ENCODE results near the gene RMND1. TPM values are rescaled to one million over a fixed set of nuclear protein-coding genes. Genes with fewer than 3 reads are reported as not detected.

RMND1 gene
- total and polyA plus RNA-seq, 2 of the 13 experiments (the other 11 are each of a cell fraction or from before 2014, with no cell fraction given), result 34.0 to 72.5 TPM

DNA sequence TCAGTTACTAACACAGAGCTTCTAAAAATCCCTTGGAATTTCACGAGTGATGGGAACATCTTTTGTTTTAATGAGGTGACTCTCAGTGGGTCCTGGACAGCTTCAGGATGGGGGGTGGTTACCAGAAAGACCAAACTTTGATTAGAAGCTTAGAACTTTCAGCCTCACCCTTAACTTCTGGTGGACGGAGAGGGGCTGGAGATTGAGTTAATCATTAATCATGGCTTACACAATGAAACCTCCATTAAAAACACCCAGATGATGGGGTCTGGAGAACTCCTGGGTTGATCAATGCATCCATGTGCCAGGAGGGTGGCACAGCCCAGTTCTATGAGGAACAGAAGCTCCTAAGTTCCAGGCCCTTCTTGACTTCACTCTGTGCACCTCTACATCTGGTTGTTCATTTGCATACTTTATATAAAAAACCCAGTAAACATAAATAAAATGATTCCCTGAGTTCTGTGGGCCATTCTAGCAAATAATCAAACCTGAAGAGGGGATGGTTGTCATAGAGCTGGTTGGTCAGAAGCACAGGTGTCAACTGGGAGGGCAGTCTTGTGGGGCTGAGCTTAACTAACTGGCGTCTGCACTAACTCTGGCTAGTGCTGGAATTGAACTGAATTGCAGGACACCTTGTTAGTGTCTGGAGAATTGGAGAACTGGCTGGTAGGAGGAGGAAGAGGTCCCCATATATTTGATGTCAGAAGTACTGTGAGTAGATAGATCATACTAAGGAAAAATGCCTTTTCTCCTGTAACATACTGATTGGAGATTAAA lies 10.3 kb downstream of the RMND1 start (continued):
- TF ChIP-seq NPAS2 (CRISPR knock-in tag; IDR thresholded peaks at IDR 0.05; ENCODE audit: borderline replicate concordance), result no peak
- no peak for TF ChIP-seq FLYWCH1 (CRISPR knock-in tag; IDR thresholded peaks at IDR 0.05)
- TF ChIP-seq, protein P1, sequence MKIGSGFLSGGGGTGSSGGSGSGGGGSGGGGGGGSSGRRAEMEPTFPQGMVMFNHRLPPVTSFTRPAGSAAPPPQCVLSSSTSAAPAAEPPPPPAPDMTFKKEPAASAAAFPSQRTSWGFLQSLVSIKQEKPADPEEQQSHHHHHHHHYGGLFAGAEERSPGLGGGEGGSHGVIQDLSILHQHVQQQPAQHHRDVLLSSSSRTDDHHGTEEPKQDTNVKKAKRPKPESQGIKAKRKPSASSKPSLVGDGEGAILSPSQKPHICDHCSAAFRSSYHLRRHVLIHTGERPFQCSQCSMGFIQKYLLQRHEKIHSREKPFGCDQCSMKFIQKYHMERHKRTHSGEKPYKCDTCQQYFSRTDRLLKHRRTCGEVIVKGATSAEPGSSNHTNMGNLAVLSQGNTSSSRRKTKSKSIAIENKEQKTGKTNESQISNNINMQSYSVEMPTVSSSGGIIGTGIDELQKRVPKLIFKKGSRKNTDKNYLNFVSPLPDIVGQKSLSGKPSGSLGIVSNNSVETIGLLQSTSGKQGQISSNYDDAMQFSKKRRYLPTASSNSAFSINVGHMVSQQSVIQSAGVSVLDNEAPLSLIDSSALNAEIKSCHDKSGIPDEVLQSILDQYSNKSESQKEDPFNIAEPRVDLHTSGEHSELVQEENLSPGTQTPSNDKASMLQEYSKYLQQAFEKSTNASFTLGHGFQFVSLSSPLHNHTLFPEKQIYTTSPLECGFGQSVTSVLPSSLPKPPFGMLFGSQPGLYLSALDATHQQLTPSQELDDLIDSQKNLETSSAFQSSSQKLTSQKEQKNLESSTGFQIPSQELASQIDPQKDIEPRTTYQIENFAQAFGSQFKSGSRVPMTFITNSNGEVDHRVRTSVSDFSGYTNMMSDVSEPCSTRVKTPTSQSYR (CRISPR knock-in tag; IDR thresholded peaks at IDR 0.05; ENCODE audit: borderline replicate concordance), result no peak
- no peak for TF ChIP-seq SAFB2 (CRISPR knock-in tag; IDR thresholded peaks at IDR 0.05; ENCODE audit: borderline replicate concordance, low read depth)
- TF ChIP-seq, protein P2, sequence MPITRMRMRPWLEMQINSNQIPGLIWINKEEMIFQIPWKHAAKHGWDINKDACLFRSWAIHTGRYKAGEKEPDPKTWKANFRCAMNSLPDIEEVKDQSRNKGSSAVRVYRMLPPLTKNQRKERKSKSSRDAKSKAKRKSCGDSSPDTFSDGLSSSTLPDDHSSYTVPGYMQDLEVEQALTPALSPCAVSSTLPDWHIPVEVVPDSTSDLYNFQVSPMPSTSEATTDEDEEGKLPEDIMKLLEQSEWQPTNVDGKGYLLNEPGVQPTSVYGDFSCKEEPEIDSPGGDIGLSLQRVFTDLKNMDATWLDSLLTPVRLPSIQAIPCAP (CRISPR knock-in tag; IDR thresholded peaks at IDR 0.05; ENCODE audit: low read depth), result 0 out of 2 replicates have a peak, but pooled peaks have one; percentile 35
- no peak for TF ChIP-seq POLR2AphosphoS5 (IDR thresholded peaks at IDR 0.05; ENCODE audit: low read depth, low read length)
- TF ChIP-seq ZNF563 (CRISPR knock-in tag; IDR thresholded peaks at IDR 0.05), result no peak
- TF ChIP-seq, protein P3, sequence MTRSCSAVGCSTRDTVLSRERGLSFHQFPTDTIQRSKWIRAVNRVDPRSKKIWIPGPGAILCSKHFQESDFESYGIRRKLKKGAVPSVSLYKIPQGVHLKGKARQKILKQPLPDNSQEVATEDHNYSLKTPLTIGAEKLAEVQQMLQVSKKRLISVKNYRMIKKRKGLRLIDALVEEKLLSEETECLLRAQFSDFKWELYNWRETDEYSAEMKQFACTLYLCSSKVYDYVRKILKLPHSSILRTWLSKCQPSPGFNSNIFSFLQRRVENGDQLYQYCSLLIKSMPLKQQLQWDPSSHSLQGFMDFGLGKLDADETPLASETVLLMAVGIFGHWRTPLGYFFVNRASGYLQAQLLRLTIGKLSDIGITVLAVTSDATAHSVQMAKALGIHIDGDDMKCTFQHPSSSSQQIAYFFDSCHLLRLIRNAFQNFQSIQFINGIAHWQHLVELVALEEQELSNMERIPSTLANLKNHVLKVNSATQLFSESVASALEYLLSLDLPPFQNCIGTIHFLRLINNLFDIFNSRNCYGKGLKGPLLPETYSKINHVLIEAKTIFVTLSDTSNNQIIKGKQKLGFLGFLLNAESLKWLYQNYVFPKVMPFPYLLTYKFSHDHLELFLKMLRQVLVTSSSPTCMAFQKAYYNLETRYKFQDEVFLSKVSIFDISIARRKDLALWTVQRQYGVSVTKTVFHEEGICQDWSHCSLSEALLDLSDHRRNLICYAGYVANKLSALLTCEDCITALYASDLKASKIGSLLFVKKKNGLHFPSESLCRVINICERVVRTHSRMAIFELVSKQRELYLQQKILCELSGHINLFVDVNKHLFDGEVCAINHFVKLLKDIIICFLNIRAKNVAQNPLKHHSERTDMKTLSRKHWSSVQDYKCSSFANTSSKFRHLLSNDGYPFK (CRISPR knock-in tag; IDR thresholded peaks at IDR 0.05; ENCODE audit: borderline replicate concordance), result no peak
- no peak for TF ChIP-seq SP140L (CRISPR knock-in tag; IDR thresholded peaks at IDR 0.05; ENCODE audit: borderline replicate concordance)
- TF ChIP-seq ZFP90 (CRISPR knock-in tag; IDR thresholded peaks at IDR 0.05; ENCODE audit: borderline replicate concordance), result no peak
- TF ChIP-seq, protein P4, sequence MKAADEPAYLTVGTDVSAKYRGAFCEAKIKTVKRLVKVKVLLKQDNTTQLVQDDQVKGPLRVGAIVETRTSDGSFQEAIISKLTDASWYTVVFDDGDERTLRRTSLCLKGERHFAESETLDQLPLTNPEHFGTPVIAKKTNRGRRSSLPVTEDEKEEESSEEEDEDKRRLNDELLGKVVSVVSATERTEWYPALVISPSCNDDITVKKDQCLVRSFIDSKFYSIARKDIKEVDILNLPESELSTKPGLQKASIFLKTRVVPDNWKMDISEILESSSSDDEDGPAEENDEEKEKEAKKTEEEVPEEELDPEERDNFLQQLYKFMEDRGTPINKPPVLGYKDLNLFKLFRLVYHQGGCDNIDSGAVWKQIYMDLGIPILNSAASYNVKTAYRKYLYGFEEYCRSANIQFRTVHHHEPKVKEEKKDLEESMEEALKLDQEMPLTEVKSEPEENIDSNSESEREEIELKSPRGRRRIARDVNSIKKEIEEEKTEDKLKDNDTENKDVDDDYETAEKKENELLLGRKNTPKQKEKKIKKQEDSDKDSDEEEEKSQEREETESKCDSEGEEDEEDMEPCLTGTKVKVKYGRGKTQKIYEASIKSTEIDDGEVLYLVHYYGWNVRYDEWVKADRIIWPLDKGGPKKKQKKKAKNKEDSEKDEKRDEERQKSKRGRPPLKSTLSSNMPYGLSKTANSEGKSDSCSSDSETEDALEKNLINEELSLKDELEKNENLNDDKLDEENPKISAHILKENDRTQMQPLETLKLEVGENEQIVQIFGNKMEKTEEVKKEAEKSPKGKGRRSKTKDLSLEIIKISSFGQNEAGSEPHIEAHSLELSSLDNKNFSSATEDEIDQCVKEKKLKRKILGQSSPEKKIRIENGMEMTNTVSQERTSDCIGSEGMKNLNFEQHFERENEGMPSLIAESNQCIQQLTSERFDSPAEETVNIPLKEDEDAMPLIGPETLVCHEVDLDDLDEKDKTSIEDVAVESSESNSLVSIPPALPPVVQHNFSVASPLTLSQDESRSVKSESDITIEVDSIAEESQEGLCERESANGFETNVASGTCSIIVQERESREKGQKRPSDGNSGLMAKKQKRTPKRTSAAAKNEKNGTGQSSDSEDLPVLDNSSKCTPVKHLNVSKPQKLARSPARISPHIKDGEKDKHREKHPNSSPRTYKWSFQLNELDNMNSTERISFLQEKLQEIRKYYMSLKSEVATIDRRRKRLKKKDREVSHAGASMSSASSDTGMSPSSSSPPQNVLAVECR (CRISPR knock-in tag; IDR thresholded peaks at IDR 0.05; ENCODE audit: borderline replicate concordance), result peak; percentile 42; the same call in 1 of the 2 replicates
- TF ChIP-seq, protein P5, sequence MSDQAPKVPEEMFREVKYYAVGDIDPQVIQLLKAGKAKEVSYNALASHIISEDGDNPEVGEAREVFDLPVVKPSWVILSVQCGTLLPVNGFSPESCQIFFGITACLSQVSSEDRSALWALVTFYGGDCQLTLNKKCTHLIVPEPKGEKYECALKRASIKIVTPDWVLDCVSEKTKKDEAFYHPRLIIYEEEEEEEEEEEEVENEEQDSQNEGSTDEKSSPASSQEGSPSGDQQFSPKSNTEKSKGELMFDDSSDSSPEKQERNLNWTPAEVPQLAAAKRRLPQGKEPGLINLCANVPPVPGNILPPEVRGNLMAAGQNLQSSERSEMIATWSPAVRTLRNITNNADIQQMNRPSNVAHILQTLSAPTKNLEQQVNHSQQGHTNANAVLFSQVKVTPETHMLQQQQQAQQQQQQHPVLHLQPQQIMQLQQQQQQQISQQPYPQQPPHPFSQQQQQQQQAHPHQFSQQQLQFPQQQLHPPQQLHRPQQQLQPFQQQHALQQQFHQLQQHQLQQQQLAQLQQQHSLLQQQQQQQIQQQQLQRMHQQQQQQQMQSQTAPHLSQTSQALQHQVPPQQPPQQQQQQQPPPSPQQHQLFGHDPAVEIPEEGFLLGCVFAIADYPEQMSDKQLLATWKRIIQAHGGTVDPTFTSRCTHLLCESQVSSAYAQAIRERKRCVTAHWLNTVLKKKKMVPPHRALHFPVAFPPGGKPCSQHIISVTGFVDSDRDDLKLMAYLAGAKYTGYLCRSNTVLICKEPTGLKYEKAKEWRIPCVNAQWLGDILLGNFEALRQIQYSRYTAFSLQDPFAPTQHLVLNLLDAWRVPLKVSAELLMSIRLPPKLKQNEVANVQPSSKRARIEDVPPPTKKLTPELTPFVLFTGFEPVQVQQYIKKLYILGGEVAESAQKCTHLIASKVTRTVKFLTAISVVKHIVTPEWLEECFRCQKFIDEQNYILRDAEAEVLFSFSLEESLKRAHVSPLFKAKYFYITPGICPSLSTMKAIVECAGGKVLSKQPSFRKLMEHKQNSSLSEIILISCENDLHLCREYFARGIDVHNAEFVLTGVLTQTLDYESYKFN (CRISPR knock-in tag; conservative IDR thresholded peaks at IDR 0.05), result peak; percentile 63

Data from HepG2 (cell line).